ENCODE results near the gene CHN1.

The CHN1 gene

DNA sequence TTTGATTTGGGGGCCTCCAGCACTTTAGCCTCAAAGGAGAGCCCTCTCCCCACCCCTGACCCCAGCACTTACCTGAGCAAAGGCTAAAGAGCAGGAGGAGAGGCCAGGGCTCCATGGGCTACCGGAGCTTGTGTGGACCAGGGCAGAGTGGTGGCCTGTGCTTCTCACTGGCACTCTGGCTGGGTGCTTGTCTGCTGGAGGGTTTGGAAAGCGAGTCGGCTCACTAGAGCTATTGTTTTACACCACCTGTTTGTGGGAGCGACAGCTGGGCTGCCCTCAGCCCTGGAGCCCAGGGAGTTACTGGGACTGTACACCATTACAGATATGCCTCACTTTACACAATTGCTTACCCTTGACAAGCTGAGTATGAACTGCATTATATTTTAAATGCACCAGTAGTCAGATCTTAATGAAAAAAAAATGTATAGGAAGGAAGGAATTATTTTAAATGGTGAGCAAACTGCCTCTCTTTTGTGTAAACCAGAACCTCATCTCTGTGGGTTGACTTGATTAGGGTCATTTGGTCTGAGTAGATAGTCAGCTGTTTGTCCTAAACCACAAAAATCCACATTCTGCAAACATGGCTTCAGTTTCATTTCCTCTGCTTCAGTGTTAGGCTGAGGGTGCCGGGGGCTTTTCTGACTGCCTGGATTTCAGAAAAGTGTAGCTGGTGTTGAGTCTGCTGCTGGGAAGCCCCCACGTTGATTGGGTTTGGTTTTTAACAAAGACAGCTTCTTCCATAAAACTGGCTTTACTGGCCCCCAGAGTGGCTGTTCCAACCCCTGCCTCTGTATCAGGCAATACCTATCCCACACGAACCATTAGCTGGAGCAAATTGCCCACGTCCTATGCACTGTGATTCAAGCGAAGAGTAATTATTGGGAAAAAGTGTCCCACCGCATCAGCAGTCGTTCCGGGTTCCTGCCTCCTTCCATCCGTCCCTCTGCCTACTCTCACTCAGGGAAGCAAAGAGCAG is 240.6 kb downstream of the CHN1 start, which contains the start of gene CHRNA1:
Gene CHRNA1, minus strand, starts transcription at position 193 of the 976 bp plus-strand sequence. Its CDS starts 78 bp downstream, at position 115.
- Histone ChIP-seq H3K4me1 (ENCODE audit: control insufficient read depth, insufficient read depth, low read length) (peaks cover 19% of the 10 kb centered on the region), H3K27me3 (ENCODE audit: control insufficient read depth, insufficient read depth, low read length) (no peaks in the 10 kb centered on the region), H3K27ac (ENCODE audit: low read depth, low read length) (no peak within 1 kb of the TSS), H3K4me3 (ENCODE audit: low read depth, low read length) (no peak within 1 kb of the TSS; the same call in 1 of the 2 replicates), H3K9ac (ENCODE audit: low read depth, low read length) (no peak within 1 kb of the TSS), H3K9me3 (ENCODE audit: control insufficient read depth, insufficient read depth, low read length) (no peaks in the 10 kb centered on the region), H3K36me3 (ENCODE audit: control insufficient read depth, insufficient read depth, low read length) (no peaks in the 10 kb centered on the region)

DNA sequence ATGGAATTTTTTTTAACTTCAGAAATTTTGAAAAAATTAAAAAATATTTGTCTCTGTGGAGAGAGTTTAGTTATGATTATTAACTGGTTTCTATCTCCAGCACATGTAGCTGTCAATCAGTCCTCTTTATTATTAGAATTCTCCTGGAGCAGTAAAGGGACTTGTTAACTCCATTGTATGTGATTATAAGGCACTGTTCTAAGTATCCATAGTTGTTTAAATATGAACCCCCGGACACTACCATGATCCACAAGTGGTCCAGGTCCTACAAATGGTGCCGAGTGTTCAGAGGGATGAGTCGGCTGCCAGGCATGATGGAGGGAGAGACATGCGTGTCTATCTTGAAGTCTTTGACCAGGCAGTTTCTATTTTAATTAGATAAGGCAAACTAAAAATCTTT is 241.4 kb downstream of the CHN1 start:
- Histone ChIP-seq H3K9ac (ENCODE audit: low read depth, low read length) (no peak overlapping the region), H3K9me3 (ENCODE audit: control insufficient read depth, insufficient read depth, low read length) (no peaks in the 10 kb centered on the region), H3K4me3 (ENCODE audit: low read depth, low read length) (no peak overlapping the region), H3K4me1 (ENCODE audit: control insufficient read depth, insufficient read depth, low read length) (peaks cover 19% of the 10 kb centered on the region), H3K27ac (ENCODE audit: low read depth, low read length) (no peak overlapping the region), H3K36me3 (ENCODE audit: control insufficient read depth, insufficient read depth, low read length) (no peaks in the 10 kb centered on the region), H3K27me3 (ENCODE audit: control insufficient read depth, insufficient read depth, low read length) (no peaks in the 10 kb centered on the region)

- peaks cover 15% of the 10 kb centered on the region for H3K4me1 ChIP-seq (ENCODE audit: control insufficient read depth, insufficient read depth, low read length)
- H3K27me3 ChIP-seq (ENCODE audit: control insufficient read depth, insufficient read depth, low read length): no peaks in the 10 kb centered on the region
- H3K9me3 ChIP-seq (ENCODE audit: control insufficient read depth, insufficient read depth, low read length): no peaks in the 10 kb centered on the region
- H3K4me3 ChIP-seq (ENCODE audit: low read depth, low read length): no peak overlapping the region
- H3K27ac ChIP-seq (ENCODE audit: low read depth, low read length): no peak overlapping the region
- H3K9ac ChIP-seq (ENCODE audit: low read depth, low read length): peak overlapping the region; percentile 10; the same call in 1 of the 2 replicates
- H3K36me3 ChIP-seq (ENCODE audit: control insufficient read depth, insufficient read depth, low read length): no peaks in the 10 kb centered on the region
Observed at GRCh38 chr2:174762464-174762863, 242.7 kb downstream of the CHN1 start.

GRCh38 chr2:174761837-174762236 is 243.3 kb downstream of the CHN1 start:
- no peak overlapping the region for H3K4me3 ChIP-seq (ENCODE audit: low read depth, low read length)
- H3K27ac ChIP-seq (ENCODE audit: low read depth, low read length): no peak overlapping the region
- no peaks in the 10 kb centered on the region for H3K9me3 ChIP-seq (ENCODE audit: control insufficient read depth, insufficient read depth, low read length)
- H3K27me3 ChIP-seq (ENCODE audit: control insufficient read depth, insufficient read depth, low read length): no peaks in the 10 kb centered on the region
- H3K4me1 ChIP-seq (ENCODE audit: control insufficient read depth, insufficient read depth, low read length): peaks cover 15% of the 10 kb centered on the region
- H3K9ac ChIP-seq (ENCODE audit: low read depth, low read length): no peak overlapping the region
- H3K36me3 ChIP-seq (ENCODE audit: control insufficient read depth, insufficient read depth, low read length): no peaks in the 10 kb centered on the region

GRCh38 chr2:174760845-174761473 is 244.2 kb downstream of the CHN1 start:
- H3K4me3 ChIP-seq (ENCODE audit: low read depth, low read length): no peak overlapping the region
- H3K27ac ChIP-seq (ENCODE audit: low read depth, low read length): no peak overlapping the region
- H3K9ac ChIP-seq (ENCODE audit: low read depth, low read length): no peak overlapping the region

GRCh38 chr2:174759381-174760065 is 245.7 kb downstream of the CHN1 start:
- Histone ChIP-seq H3K27ac (ENCODE audit: low read depth, low read length) (no peak overlapping the region), H3K9ac (ENCODE audit: low read depth, low read length) (no peak overlapping the region), H3K4me1 (ENCODE audit: control insufficient read depth, insufficient read depth, low read length) (peaks cover 15% of the 10 kb centered on the region), H3K36me3 (ENCODE audit: control insufficient read depth, insufficient read depth, low read length) (no peaks in the 10 kb centered on the region), H3K4me3 (ENCODE audit: low read depth, low read length) (no peak overlapping the region), H3K27me3 (ENCODE audit: control insufficient read depth, insufficient read depth, low read length) (no peaks in the 10 kb centered on the region), H3K9me3 (ENCODE audit: control insufficient read depth, insufficient read depth, low read length) (no peaks in the 10 kb centered on the region)

More at GRCh38 chr2:174760845-174761473, 244.2 kb downstream of the CHN1 start:
- Histone ChIP-seq H3K9me3 (ENCODE audit: control insufficient read depth, insufficient read depth, low read length) (no peaks in the 10 kb centered on the region), H3K27me3 (ENCODE audit: control insufficient read depth, insufficient read depth, low read length) (no peaks in the 10 kb centered on the region), H3K4me1 (ENCODE audit: control insufficient read depth, insufficient read depth, low read length) (peaks cover 15% of the 10 kb centered on the region), H3K36me3 (ENCODE audit: control insufficient read depth, insufficient read depth, low read length) (no peaks in the 10 kb centered on the region)

DNA sequence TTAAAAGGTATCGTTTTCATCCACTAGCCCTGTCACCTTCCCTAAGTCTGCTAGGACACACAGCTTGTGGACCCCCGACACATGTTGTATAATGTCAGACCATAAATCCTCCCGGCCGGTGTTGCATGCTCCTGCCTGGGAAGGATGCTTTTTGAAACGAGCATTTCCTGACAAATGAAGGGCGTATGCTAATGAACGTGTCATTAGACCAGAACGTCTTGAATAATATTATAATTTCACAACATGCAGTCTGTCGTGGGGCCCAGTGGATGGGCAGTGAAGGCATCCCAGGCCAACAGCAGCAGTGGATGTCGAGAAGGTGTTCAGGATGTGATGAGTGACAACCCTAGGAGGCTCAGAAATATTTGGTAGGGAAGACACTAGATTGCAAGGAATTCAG is 248.4 kb downstream of the CHN1 start:
- H3K27me3 ChIP-seq (ENCODE audit: control insufficient read depth, insufficient read depth, low read length): no peaks in the 10 kb centered on the region

DNA sequence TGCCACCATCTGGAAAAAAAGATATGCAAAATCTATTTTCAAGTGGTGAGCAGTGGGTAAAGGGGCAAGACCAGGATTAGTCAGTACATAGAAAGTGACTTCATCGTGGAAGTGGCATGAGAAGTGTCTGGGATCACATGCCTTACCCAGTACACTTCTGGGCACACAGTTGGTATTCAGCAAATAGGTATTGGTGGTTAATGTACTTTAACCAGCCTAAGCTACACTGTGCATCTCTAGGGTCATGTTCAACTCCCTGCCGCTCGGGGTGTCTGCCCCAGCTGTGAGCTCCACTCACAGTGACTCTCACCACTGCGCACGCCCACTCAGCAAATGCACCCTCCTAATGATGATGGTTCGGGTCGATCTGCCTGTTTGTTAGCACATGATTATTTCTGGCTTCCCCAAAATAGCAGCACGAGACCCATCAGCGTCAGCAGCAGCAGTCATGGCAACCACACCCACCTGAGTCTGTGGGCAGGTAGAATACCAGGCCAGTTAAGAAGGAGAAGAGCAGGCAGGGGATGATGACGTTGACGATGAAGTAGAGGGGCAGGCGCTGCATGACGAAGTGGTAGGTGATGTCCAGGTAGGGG is 252.0 kb downstream of the CHN1 start:
- Histone ChIP-seq H3K9me3 (ENCODE audit: control insufficient read depth, insufficient read depth, low read length) (no peaks in the 10 kb centered on the region), H3K27me3 (ENCODE audit: control insufficient read depth, insufficient read depth, low read length) (no peaks in the 10 kb centered on the region), H3K9ac (ENCODE audit: low read depth, low read length) (no peak overlapping the region), H3K4me3 (ENCODE audit: low read depth, low read length) (no peak overlapping the region), H3K4me1 (ENCODE audit: control insufficient read depth, insufficient read depth, low read length) (peaks cover 9% of the 10 kb centered on the region), H3K36me3 (ENCODE audit: control insufficient read depth, insufficient read depth, low read length) (no peaks in the 10 kb centered on the region), H3K27ac (ENCODE audit: low read depth, low read length) (no peak overlapping the region)

More for the DNA sequence above, 248.4 kb downstream of the CHN1 start:
- no peaks in the 10 kb centered on the region for H3K9me3 ChIP-seq (ENCODE audit: control insufficient read depth, insufficient read depth, low read length)
- H3K4me3 ChIP-seq (ENCODE audit: low read depth, low read length): no peak overlapping the region
- H3K36me3 ChIP-seq (ENCODE audit: control insufficient read depth, insufficient read depth, low read length): no peaks in the 10 kb centered on the region
- peaks cover under 1% of the 10 kb centered on the region; the same call in 1 of the 2 replicates for H3K4me1 ChIP-seq (ENCODE audit: control insufficient read depth, insufficient read depth, low read length)
- H3K27ac ChIP-seq (ENCODE audit: low read depth, low read length): no peak overlapping the region
- no peak overlapping the region for H3K9ac ChIP-seq (ENCODE audit: low read depth, low read length)

- Histone ChIP-seq H3K9me3 (ENCODE audit: control insufficient read depth, insufficient read depth, low read length) (no peaks in the 10 kb centered on the region), H3K9ac (ENCODE audit: low read depth, low read length) (no peak overlapping the region), H3K27ac (ENCODE audit: low read depth, low read length) (no peak overlapping the region), H3K36me3 (ENCODE audit: control insufficient read depth, insufficient read depth, low read length) (no peaks in the 10 kb centered on the region), H3K27me3 (ENCODE audit: control insufficient read depth, insufficient read depth, low read length) (no peaks in the 10 kb centered on the region), H3K4me1 (ENCODE audit: control insufficient read depth, insufficient read depth, low read length) (peaks cover 9% of the 10 kb centered on the region), H3K4me3 (ENCODE audit: low read depth, low read length) (no peak overlapping the region)
Observed at GRCh38 chr2:174752403-174753037, 252.7 kb downstream of the CHN1 start.

DNA sequence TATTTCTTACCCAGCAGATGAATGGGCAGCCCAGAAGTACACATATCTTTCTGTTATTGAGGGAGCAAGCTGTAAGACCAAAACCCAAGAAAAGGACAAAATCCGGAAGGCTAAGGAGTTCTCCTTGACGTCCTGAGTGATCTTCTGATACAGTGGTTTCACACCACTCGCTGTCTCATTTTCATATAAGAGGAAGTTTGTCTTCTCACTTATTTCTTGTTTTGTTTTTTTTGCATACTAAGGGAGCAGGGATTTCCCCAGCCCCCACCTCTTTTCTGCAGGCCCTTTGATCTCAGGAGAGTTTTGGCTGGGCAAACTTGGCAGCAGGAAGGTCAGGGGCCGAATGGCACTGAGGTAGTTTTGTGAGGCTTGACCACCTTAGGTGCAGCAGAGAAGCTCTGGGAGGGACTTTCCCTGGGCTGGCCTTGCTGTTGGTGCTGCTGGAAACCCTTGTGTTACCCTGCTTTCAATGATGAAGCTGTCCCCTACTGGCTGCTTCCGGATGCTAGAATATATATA is 254.2 kb downstream of the CHN1 start:
- Histone ChIP-seq H3K9ac (ENCODE audit: low read depth, low read length) (no peak overlapping the region), H3K27ac (ENCODE audit: low read depth, low read length) (no peak overlapping the region), H3K4me1 (ENCODE audit: control insufficient read depth, insufficient read depth, low read length) (peaks cover 9% of the 10 kb centered on the region), H3K36me3 (ENCODE audit: control insufficient read depth, insufficient read depth, low read length) (no peaks in the 10 kb centered on the region), H3K9me3 (ENCODE audit: control insufficient read depth, insufficient read depth, low read length) (no peaks in the 10 kb centered on the region), H3K4me3 (ENCODE audit: low read depth, low read length) (no peak overlapping the region), H3K27me3 (ENCODE audit: control insufficient read depth, insufficient read depth, low read length) (no peaks in the 10 kb centered on the region)

All from HUES48 (cell line).